GM10847 (cell line): ENCODE data around the gene EHD2.

Source experiments
- POLR2A ChIP-seq: IDR thresholded peaks from 2 replicates; pipeline ENCODE4 v1.6.1; 2011; ENCODE audit not compliant: insufficient read length; ENCODE audit errors: extremely low read depth

The EHD2 gene

GRCh38 chr19:47768604-47769003, 55.4 kb downstream of the EHD2 start:
- TF ChIP-seq POLR2A: no peak

- TF ChIP-seq POLR2A: no peak
Observed at GRCh38 chr19:47769534-47769933, 56.3 kb downstream of the EHD2 start.

DNA sequence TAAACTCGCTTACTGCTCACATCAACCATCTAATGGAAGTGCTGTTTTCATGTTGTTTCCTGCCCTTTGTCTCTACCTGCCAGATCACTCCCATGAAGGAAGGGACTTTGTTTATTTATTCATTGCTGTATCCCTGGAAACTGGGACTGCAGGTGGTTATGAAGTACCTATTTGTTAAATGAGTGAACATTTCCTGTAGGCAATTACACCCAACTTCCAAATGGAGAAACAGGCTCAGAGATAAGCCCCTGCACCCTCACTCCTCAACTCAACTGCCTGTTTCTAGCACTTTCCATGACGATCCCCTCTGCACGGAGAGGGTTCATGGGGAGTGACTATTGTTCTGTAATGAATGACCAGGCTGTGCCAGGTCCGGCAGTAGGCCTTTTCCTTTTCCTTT, 63.3 kb downstream of the EHD2 start:
- no peak for TF ChIP-seq POLR2A

GRCh38 chr19:47778049-47778953, 65.1 kb downstream of the EHD2 start, which contains the start of gene SELENOW:
TSS of gene SELENOW (plus strand) at chr19:47778703. CDS start at chr19:47778786, 83 bp downstream.
- peak; percentile 95 for TF ChIP-seq POLR2A

GRCh38 chr19:47778954-47779351, 65.7 kb downstream of the EHD2 start:
- TF ChIP-seq POLR2A: no peak

DNA sequence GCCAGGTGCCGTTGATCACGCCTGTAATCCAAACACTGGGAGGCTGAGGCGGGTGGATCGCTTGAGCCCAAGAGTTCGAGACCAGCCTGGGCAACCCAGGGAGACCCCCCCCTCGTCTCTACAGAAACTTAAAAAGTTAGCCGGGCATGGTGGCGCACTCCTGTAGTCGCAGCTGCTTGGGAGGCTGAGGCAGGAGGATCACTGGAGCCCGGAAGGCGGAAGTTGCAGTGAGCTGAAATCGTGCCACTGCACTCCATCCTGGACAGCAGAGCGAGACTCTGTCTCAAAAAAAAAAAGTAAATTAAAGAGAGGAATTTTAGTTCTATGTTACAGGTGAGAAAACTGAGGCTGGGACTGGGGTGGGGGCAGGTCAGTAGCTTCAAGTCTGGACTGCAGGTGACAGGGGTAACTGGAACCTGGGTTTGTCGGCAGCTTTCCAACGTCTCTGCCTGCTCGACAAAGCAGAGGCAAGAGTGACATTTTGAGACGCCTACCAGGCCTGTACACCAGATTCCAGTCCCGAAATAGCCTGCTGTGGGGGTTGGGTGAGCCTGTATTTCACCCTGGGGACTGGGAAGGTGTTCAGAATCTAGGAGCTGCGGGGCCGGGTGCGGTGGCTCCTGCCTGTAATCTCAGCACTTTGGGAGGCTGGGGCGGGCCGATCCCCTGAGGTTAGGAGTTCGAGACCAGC, 66.4 kb downstream of the EHD2 start:
- TF ChIP-seq POLR2A: no peak

- no peak for TF ChIP-seq POLR2A
Observed at GRCh38 chr19:47780215-47780551, 67.0 kb downstream of the EHD2 start.

- TF ChIP-seq POLR2A: no peak
Observed at GRCh38 chr19:47781590-47782262, 68.5 kb downstream of the EHD2 start.

- TF ChIP-seq POLR2A: no peak
Observed at GRCh38 chr19:47786566-47786965, 73.3 kb downstream of the EHD2 start.

DNA sequence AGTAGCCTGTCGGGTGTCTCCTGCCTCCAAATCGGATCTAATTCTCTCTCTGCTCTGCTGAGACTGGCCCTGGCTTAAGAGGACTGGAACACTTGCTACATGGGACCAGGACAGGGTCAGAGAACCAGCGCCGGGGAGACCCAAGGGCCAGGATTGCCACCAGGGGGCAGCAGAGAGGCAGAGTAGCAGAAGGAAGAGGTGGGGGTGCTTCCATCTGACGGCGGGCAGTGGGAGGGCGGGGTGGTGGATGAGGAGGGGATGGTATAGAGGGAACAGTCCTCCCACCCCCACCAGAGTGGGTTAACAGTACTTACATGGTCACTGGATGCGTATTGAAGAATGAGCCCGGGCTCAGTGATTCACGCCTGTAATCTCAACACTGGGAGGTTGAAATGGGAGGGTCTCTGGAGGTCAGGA, 77.2 kb downstream of the EHD2 start:
- no peak for TF ChIP-seq POLR2A

DNA sequence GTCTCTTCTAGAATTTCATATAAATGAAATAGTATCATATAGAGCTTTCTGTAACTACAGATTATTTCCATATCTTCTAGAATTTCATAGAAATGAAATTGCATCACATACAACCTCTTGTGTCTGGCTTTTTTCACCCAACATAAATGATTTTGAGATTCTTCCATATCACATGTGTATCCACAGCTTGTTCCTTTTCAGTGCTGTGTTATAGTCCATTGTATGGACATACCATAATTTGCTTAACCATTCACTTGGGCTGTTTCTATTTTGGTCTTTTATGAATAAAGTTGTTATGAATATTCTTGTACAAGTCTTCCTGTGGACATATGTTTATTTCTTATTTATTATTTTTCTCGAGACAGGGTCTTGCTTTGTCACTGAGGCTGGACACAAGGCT, 79.4 kb downstream of the EHD2 start:
- TF ChIP-seq POLR2A: no peak
